GM18511 (cell line): Measurements from ENCODE around the gene PDE6G.
A peak's percentile ranks its signal among the peaks of the same experiment; 100 is the strongest.
"Not testable (repeated sequence)": the region's sequence is repeated elsewhere in the genome, so short reads cannot be mapped to it uniquely, and the experiment has no call there.

Experiments
- ATAC-seq: cut with Tn5 transposase; IDR thresholded peaks from one replicate; pipeline ENCODE4 v1.9.1; 2021; ENCODE audit warnings: mild to moderate bottlenecking, moderate library complexity; ENCODE audit not compliant: unreplicated experiment

Gene PDE6G

GRCh38 chr17:81687770-81688541, 31.6 kb upstream of the PDE6G start:
- no peak for ATAC-seq

GRCh38 chr17:81686614-81687013, 30.3 kb upstream of the PDE6G start:
- ATAC-seq, result no peak

GRCh38 chr17:81685108-81685507, 28.8 kb upstream of the PDE6G start:
- no peak for ATAC-seq

- ATAC-seq, result no peak
These were observed 28.1 kb upstream of the PDE6G start for GRCh38 chr17:81684442-81684911.

GRCh38 chr17:81683584-81684441, 27.5 kb upstream of the PDE6G start, which contains the start of the genes ARL16 and HGS:
TSS of gene ARL16 (minus strand) at chr17:81683797. CDS start at chr17:81683753, 44 bp downstream.
TSS of gene HGS (plus strand) at chr17:81684011. CDS start at chr17:81684067, 56 bp downstream.
- ATAC-seq, result peak; percentile 94

GRCh38 chr17:81683208-81683583, 26.9 kb upstream of the PDE6G start:
- ATAC-seq, result peak; percentile 14

- no peak for ATAC-seq
These were observed 26.3 kb upstream of the PDE6G start for GRCh38 chr17:81682565-81683207.

- ATAC-seq, result no peak
These were observed 25.3 kb upstream of the PDE6G start for GRCh38 chr17:81681672-81682071.

- ATAC-seq, result no peak
These were observed 23.8 kb upstream of the PDE6G start for GRCh38 chr17:81680150-81680549.

- no peak for ATAC-seq
These were observed 20.6 kb upstream of the PDE6G start for GRCh38 chr17:81676906-81677305.

GRCh38 chr17:81675515-81676221, 19.3 kb upstream of the PDE6G start:
- ATAC-seq, result not testable (repeated sequence)

- ATAC-seq, result no peak
These were observed 17.4 kb upstream of the PDE6G start for GRCh38 chr17:81673561-81674258.

GRCh38 chr17:81672954-81673353, 16.6 kb upstream of the PDE6G start:
- no peak for ATAC-seq

GRCh38 chr17:81672504-81672903, 16.2 kb upstream of the PDE6G start:
- no peak for ATAC-seq

- ATAC-seq, result no peak
These were observed 11.4 kb upstream of the PDE6G start for GRCh38 chr17:81667754-81668153.

GRCh38 chr17:81666342-81667191, 10.2 kb upstream of the PDE6G start, which contains the start of the genes CCDC137 and OXLD1:
TSS of gene CCDC137 (plus strand) at chr17:81666737. CDS start at chr17:81666767, 30 bp downstream.
TSS of gene OXLD1 (minus strand) at chr17:81666605. CDS start at chr17:81666577, 28 bp downstream.
- ATAC-seq, result peak; percentile 92

GRCh38 chr17:81666092-81666341, 9.7 kb upstream of the PDE6G start:
- ATAC-seq, result peak; percentile 11

GRCh38 chr17:81665205-81666091, 9.1 kb upstream of the PDE6G start:
- ATAC-seq, result peak; percentile 28
